HG03097 (cell line): Measurements from ENCODE around the gene SLC35F4.

Experiments used
- ATAC-seq: cut with Tn5 transposase; IDR thresholded peaks from one replicate; pipeline ENCODE4 v1.9.1; 2021; ENCODE audit not compliant: unreplicated experiment, low FRiP score

SLC35F4 gene

GRCh38 chr14:57851354-57851753 is 14.5 kb downstream of the SLC35F4 start:
- no peak for ATAC-seq

DNA sequence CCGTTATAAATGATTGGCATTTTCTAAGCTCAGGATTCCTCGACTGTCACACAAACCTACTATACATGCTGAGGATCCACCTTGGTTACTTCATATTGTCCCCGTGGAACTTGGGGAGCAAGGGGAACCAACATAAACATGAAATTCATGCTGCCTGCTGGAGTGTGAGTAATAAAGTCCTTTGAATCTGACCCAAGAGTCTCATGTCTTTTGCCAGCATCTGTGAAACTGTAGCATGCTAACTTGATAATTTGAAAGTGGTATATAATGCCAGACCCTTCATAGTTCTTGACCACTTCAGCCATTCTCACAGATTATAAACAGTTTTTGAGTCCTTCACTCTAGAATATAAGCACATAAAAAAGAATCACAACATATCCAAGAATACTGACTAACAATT is 17.1 kb downstream of the SLC35F4 start:
- no peak for ATAC-seq

DNA sequence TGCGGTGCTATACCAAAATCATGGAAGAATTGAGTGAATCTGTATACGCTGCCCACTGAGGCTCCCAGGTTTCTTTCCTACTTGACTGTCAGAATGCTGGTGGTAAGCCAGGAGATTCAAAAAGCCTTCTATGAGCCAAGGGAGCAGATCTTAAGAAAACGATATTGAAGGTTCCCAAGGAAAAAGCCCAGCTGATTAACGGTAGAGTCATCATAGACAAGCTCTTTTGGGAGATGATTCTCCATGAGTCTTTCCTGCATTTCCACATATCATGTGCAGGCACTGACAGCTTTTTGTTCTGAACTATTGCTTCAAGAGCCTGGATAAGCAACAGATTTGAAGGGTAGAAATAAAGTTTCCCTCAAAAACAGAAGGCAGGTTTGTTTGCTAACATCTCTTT is 17.5 kb downstream of the SLC35F4 start:
- no peak for ATAC-seq

DNA sequence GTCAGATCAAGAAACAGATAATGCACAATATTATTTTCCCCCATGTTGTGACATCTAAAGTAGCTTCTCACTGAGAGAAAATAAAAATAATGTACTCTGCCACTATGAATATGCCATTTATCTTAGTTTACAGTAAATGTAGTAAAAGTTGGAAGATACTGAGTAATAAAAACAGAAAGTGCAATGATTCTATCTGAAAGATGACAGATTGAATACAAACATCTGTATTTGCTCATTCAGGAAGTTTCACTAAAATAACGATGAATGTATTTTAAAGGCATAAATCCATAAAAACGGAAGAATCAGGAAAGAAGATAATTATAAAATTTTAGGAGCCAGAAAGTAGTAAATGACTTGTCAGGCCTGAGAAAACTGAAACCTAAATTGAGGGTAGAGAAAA is 18.2 kb downstream of the SLC35F4 start:
- ATAC-seq: no peak

DNA sequence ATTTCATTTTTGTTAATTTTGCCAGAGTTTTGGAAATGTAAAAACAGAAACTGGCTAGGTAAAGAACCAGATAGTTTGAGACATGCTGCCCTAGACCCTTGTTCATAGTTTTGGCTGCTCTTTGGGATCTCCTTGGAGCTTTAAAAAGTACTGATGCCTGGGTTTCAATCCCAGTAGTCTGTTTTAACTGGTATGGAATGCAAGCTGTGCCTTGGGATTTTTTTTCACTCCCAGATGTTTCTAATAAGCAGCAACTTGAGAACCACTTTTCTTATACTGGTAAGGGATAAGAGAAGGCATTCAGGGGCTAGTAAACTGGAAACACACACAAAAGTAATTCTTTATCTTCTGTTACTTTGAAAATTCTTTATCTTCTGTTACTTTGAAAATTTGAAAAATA is 18.8 kb downstream of the SLC35F4 start:
- ATAC-seq: no peak

GRCh38 chr14:57846596-57846995 is 19.3 kb downstream of the SLC35F4 start:
- ATAC-seq: no peak

DNA sequence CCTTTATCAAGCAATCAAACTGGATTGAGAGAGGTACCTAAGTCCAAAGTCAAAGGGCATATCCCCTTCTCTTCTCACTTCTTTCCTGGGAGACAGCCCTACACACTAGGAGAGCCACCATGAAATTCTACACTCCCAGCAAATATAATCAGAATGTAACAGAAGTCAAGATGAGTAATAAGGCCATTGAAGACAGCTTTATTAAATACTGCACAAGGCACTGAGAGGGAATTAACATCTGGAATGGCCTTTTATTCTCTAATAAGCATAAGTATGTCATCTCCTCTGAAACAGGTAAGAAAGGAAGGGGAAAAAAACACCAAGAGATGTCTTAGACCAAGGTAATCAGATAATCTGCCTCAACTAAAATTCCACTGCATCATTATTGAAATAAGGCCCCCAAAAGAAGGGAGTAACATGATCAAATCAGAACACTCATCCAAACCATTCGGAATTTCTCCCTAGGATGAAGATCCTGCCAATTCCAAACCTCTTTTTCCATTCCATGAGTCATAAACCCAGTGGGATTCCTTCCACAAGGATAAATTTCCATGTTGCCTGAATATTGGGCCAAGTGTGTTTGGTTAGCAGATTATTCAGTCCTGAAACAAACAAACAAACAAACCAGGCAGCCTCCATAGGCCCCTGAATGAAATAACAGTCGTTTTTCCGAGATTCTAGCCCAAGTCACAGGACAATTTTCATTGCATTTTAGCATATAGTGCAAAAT is 19.9 kb downstream of the SLC35F4 start:
- ATAC-seq: no peak

- ATAC-seq: no peak
Measured at GRCh38 chr14:57845316-57845715, 20.6 kb downstream of the SLC35F4 start.

DNA sequence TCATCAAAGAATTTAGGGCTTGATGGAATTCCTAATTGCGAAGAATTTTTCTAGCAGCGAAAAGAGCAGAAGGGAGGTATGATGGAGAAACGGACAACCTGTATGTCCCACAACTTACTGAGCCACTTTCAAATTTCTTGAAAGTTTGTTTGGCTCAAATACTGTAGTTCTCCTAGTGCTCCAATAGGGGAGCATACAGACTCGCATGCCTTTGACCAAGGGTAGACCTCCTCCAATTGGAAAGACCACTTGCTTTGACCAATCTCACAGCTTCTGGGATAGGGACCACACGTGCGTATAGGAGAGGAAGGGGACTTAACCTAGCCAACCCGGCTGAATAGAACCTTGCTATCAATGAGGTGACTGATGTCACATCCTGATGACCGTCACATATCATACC is 28.6 kb downstream of the SLC35F4 start:
- ATAC-seq: no peak

DNA sequence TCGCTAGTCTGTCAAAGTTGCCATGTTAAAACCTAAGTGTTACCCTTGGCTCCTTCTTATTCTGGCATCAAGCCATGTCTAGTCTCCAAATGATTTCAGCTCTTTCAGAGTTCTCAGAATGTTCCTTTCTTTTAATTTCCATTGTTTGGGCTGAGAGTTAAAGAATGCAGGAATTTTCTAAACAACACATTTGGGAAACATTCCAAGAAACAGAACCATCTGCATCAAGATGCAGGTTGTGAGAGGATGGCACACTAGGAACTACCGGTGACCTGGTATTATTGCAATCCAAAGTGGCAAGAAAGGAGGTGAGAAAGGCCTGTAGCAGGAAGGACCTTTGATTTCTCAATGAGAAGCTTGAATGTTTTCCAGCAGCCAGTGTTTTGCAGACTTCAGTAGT is 30.1 kb downstream of the SLC35F4 start:
- no peak for ATAC-seq

DNA sequence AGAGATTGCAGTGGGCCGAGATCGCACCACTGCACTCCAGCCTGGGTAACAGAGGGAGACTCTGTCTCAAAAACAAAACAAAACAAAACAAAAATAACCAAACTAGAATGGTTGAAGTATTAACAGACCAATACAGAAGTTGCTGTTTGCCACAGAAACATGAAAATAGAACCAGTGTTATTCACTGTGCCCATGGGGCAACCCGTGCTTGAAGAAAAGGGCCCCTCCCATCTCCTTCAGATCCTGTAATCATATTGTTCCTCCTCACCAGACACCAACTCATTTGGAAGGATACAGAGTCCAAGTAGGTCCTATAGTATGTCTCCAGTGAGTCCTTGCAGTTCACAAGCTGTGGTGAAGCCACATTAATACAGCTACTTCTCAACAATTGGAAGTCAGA is 30.9 kb downstream of the SLC35F4 start:
- no peak for ATAC-seq

- ATAC-seq: no peak
Measured at GRCh38 chr14:57834001-57834598, 31.8 kb downstream of the SLC35F4 start.

- ATAC-seq: no peak
Measured at GRCh38 chr14:57833323-57833722, 32.6 kb downstream of the SLC35F4 start.

DNA sequence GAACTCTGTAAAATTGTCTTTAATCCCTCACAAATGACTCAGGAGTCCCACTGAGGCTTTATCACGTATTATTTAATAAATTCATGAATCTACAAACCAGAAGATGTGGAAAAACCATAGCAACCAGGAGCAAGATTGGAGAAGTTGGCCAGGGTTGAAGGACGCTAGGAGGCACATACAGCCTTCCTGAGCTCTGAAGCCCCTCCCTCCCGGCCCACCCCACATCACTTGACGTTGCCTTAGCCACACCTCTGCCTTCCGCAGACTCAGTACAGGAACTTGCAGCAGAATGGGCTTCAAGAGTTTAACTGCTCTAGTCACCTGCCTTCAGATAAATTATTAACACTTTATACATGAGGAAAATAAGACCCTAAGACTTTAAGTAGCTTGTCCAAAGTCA is 33.9 kb downstream of the SLC35F4 start:
- ATAC-seq: no peak

GRCh38 chr14:57828713-57829112 is 37.2 kb downstream of the SLC35F4 start:
- no peak for ATAC-seq

- no peak for ATAC-seq
Measured at GRCh38 chr14:57823015-57823660, 42.8 kb downstream of the SLC35F4 start.

- no peak for ATAC-seq
Measured at GRCh38 chr14:57822081-57822480, 43.8 kb downstream of the SLC35F4 start.

GRCh38 chr14:57820581-57820980 is 45.3 kb downstream of the SLC35F4 start:
- ATAC-seq: no peak

DNA sequence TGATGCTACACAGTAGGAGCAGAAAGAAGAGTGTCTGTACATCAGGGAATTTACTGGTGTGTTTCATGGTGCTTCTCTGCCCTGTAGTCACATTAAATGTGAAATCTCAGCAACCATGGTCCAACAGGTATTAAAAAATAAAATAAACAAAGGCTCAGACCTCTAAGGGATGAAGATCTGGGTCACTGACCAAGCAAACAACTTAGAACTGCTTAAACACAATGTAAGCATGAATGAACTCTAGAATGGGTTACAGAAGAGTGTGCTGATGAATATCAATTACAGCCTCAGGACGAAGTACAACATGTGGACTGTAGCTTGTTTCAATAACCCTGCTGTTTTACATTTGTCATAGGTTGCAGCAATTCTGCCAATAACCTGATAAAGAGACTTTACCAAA is 47.4 kb downstream of the SLC35F4 start:
- no peak for ATAC-seq

DNA sequence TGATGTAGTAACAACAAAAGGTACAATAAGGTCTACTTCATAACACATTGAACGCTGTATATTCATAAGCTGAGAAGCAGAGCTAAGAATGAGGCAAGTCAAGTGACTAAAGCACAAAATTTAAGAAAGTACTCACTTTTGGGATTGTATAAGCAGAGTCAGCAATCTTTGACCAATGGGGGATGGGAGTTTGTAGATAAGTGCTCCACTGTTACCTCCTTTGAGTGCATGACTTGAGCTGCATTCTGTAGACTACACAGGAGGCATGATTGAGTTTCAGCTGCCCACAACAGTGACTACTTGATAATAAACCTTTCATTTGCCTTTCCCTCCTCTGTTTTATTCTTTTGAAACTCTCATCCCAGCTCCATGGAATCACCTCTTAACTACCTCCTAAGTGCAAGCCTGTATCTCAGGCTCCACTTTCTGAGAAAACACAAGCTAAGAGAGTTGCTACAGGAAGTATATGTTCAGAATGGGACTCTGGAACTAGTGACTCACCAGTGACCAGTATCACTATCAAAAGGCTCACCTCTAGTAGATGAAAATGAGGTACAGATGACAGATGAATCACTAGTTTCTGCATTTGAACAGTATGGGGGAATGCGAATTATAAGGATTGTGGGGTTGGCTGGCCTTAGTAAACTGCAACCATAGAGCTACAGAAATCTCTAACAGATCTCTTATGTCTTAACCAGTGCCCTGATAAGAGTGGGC is 49.2 kb downstream of the SLC35F4 start:
- peak; percentile 67 for ATAC-seq

DNA sequence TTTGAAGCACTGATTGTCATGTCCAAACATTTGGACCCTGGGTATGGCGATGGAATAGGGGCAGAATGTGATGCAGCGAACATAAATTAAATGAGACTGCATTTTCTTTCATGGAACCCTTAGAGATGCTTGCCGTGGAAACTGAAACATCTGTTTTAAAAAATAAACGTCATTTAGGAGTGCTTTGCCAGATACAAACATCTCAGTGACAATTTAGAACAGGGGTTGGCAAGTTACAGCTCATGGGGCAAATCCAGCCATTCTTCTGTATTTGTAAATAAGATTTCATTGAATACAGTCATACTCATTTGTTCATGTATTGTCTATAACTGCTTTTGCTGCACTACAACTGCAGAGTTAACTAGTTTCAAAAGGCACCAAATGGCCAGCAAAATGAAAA is 51.2 kb downstream of the SLC35F4 start:
- no peak for ATAC-seq
